Muscle layer of duodenum (tissue), 2 donors: Measurements from ENCODE around the gene HEATR5A.

Experiments used
- H3K27ac ChIP-seq: one replicate; pipeline ENCODE4 v1.7.0; 2013; ENCODE audit warnings: mild to moderate bottlenecking, low read length
- H3K27me3 ChIP-seq: one replicate; pipeline ENCODE4 v1.7.0; 2013; ENCODE audit warnings: low read depth, mild to moderate bottlenecking, control low read depth, low read length
- H3K36me3 ChIP-seq, 2 donors: one replicate each; pipeline ENCODE4 v1.7.0; 2013; ENCODE audit warnings: low read length in 2 of 2, control low read depth in 1 of 2, mild to moderate bottlenecking in 1 of 2; ENCODE audit not compliant: insufficient read depth in 2 of 2, control insufficient read depth in 1 of 2
- H3K4me1 ChIP-seq, 2 donors: one replicate each; pipeline ENCODE4 v1.7.0; 2013; ENCODE audit warnings: low read length in 2 of 2, mild to moderate bottlenecking in 2 of 2, control low read depth in 1 of 2, moderate library complexity in 1 of 2; ENCODE audit not compliant: insufficient read depth in 2 of 2, control insufficient read depth in 1 of 2
- H3K4me3 ChIP-seq, 2 donors: one replicate each; pipeline ENCODE4 v1.7.0; 2013; ENCODE audit warnings: low read length in 2 of 2, low read depth in 1 of 2, mild to moderate bottlenecking in 1 of 2
- H3K9me3 ChIP-seq, 2 donors: one replicate each; pipeline ENCODE4 v1.7.0; 2013; ENCODE audit warnings: low read length in 2 of 2, control low read depth in 1 of 2, mild to moderate bottlenecking in 1 of 2; ENCODE audit not compliant: control insufficient read depth in 1 of 2
- donor health status: healthy.

Gene HEATR5A

GRCh38 chr14:31275731-31276130 lies 144.6 kb downstream of the HEATR5A start:
- Histone ChIP-seq H3K9me3 (no peaks in the 10 kb centered on the region), H3K4me3 (no peak overlapping the region), H3K27ac (no peak overlapping the region), H3K27me3 (no peaks in the 10 kb centered on the region), H3K36me3 (no peaks in the 10 kb centered on the region), H3K4me1 (no peaks in the 10 kb centered on the region)

- Histone ChIP-seq H3K27me3 (no peaks in the 10 kb centered on the region), H3K4me3 (no peak overlapping the region), H3K4me1 (no peaks in the 10 kb centered on the region), H3K9me3 (no peaks in the 10 kb centered on the region), H3K27ac (no peak overlapping the region), H3K36me3 (no peaks in the 10 kb centered on the region)
These were observed 148.7 kb downstream of the HEATR5A start for GRCh38 chr14:31271648-31272047.

- no peak overlapping the region for H3K4me3 ChIP-seq
- no peak overlapping the region for H3K27ac ChIP-seq
- H3K27me3 ChIP-seq: no peaks in the 10 kb centered on the region
- H3K36me3 ChIP-seq: no peaks in the 10 kb centered on the region
- no peaks in the 10 kb centered on the region for H3K4me1 ChIP-seq
- H3K9me3 ChIP-seq: no peaks in the 10 kb centered on the region
These were observed 150.1 kb downstream of the HEATR5A start for GRCh38 chr14:31270196-31270772.

- no peaks in the 10 kb centered on the region for H3K36me3 ChIP-seq
- H3K4me3 ChIP-seq: no peak overlapping the region
- no peaks in the 10 kb centered on the region for H3K9me3 ChIP-seq
- H3K4me1 ChIP-seq: no peaks in the 10 kb centered on the region
- H3K27me3 ChIP-seq: no peaks in the 10 kb centered on the region
- H3K27ac ChIP-seq: no peak overlapping the region
These were observed 150.6 kb downstream of the HEATR5A start for GRCh38 chr14:31269634-31270195.

GRCh38 chr14:31268216-31268615 lies 152.1 kb downstream of the HEATR5A start:
- peaks cover 0 to 10% of the 10 kb centered on the region in 2 donors for H3K4me1 ChIP-seq
- H3K27ac ChIP-seq: no peak overlapping the region
- H3K9me3 ChIP-seq: no peaks in the 10 kb centered on the region
- no peak overlapping the region for H3K4me3 ChIP-seq
- H3K36me3 ChIP-seq: no peaks in the 10 kb centered on the region
- H3K27me3 ChIP-seq: no peaks in the 10 kb centered on the region

- no peaks in the 10 kb centered on the region for H3K9me3 ChIP-seq
- H3K27ac ChIP-seq: no peak overlapping the region
- H3K4me3 ChIP-seq: no peak overlapping the region
- H3K36me3 ChIP-seq: no peaks in the 10 kb centered on the region
- peaks cover 6 to 25% of the 10 kb centered on the region in 2 donors for H3K4me1 ChIP-seq
- H3K27me3 ChIP-seq: no peaks in the 10 kb centered on the region
These were observed 153.7 kb downstream of the HEATR5A start for GRCh38 chr14:31266437-31267331.

- Histone ChIP-seq H3K27me3 (no peaks in the 10 kb centered on the region), H3K27ac (no peak overlapping the region), H3K4me3 (no peak overlapping the region), H3K9me3 (no peaks in the 10 kb centered on the region), H3K36me3 (no peaks in the 10 kb centered on the region), H3K4me1 (peaks cover 7 to 27% of the 10 kb centered on the region in 2 donors)
These were observed 154.5 kb downstream of the HEATR5A start for GRCh38 chr14:31265701-31266398.

- no peaks in the 10 kb centered on the region for H3K27me3 ChIP-seq
- no peak overlapping the region for H3K4me3 ChIP-seq
- no peaks in the 10 kb centered on the region for H3K36me3 ChIP-seq
- no peaks in the 10 kb centered on the region for H3K9me3 ChIP-seq
- H3K27ac ChIP-seq: peak overlapping the region; percentile 52
- H3K4me1 ChIP-seq: peaks cover 7 to 27% of the 10 kb centered on the region in 2 donors
These were observed 156.7 kb downstream of the HEATR5A start for GRCh38 chr14:31263485-31264133.

- Histone ChIP-seq H3K4me3 (no peak overlapping the region), H3K9me3 (no peaks in the 10 kb centered on the region), H3K27me3 (no peaks in the 10 kb centered on the region), H3K4me1 (peaks cover 7 to 27% of the 10 kb centered on the region in 2 donors), H3K36me3 (no peaks in the 10 kb centered on the region), H3K27ac (peak overlapping the region; percentile 71)
These were observed 158.3 kb downstream of the HEATR5A start for GRCh38 chr14:31261859-31262731.

GRCh38 chr14:31261523-31261858 lies 158.9 kb downstream of the HEATR5A start:
- no peaks in the 10 kb centered on the region for H3K9me3 ChIP-seq
- no peaks in the 10 kb centered on the region for H3K36me3 ChIP-seq
- H3K4me3 ChIP-seq: no peak overlapping the region
- peak overlapping the region; percentile 71 for H3K27ac ChIP-seq
- H3K27me3 ChIP-seq: no peaks in the 10 kb centered on the region
- peaks cover 7 to 27% of the 10 kb centered on the region in 2 donors for H3K4me1 ChIP-seq
